ENCODE measurements around the gene ZNF836. TPM values are rescaled to one million over a fixed set of nuclear protein-coding genes. Genes with fewer than 3 reads are reported as not detected.

ZNF836 gene
- total RNA-seq, 1 donor from 2014 or later = 6.3 TPM

GRCh38 chr19:52196256-52196967 lies 25.0 kb upstream of the ZNF836 start:
- Mint-ChIP-seq H3K27me3 (no peaks in the 10 kb centered on the region), H3K4me3 (no peak overlapping the region), H3K36me3 (ENCODE audit: low read depth) (peaks cover 64% of the 10 kb centered on the region), H3K27ac (no peak overlapping the region), H3K9me3 (no peaks in the 10 kb centered on the region), H3K4me1 (peaks cover 21% of the 10 kb centered on the region)
- intact Hi-C loops (cut with micrococcal nuclease) = no loop called here
- no peak for DNase-seq

- Mint-ChIP-seq H3K27me3 (no peaks in the 10 kb centered on the region), H3K9me3 (no peaks in the 10 kb centered on the region), H3K27ac (peak overlapping the region; percentile 48), H3K4me1 (peaks cover 29% of the 10 kb centered on the region), H3K36me3 (ENCODE audit: low read depth) (peaks cover 48% of the 10 kb centered on the region), H3K4me3 (peak overlapping the region; percentile 97)
- no peak for DNase-seq
- intact Hi-C loops (cut with micrococcal nuclease) = loop anchor here (5.0 kb wide), 1 partner anchor 35 kb away; no protein-coding TSS in a partner anchor
Observed at GRCh38 chr19:52191951-52192350, 20.5 kb upstream of the ZNF836 start.

GRCh38 chr19:52191389-52191788 lies 20.0 kb upstream of the ZNF836 start:
- intact Hi-C loops (cut with micrococcal nuclease) = loop anchor here (5.0 kb wide), 1 partner anchor 36 kb away; no protein-coding TSS in a partner anchor
- H3K27me3 Mint-ChIP-seq = no peaks in the 10 kb centered on the region
- H3K27ac Mint-ChIP-seq = peak overlapping the region; percentile 48
- H3K4me1 Mint-ChIP-seq = peaks cover 29% of the 10 kb centered on the region
- peaks cover 44% of the 10 kb centered on the region for H3K36me3 Mint-ChIP-seq (ENCODE audit: low read depth)
- no peak for DNase-seq
- H3K4me3 Mint-ChIP-seq = peak overlapping the region; percentile 97
- H3K9me3 Mint-ChIP-seq = no peaks in the 10 kb centered on the region

GRCh38 chr19:52190487-52191293 lies 19.3 kb upstream of the ZNF836 start:
- Mint-ChIP-seq H3K4me1 (peaks cover 29% of the 10 kb centered on the region), H3K27me3 (no peaks in the 10 kb centered on the region), H3K27ac (peak overlapping the region; percentile 99), H3K4me3 (peak overlapping the region; percentile 97), H3K9me3 (no peaks in the 10 kb centered on the region), H3K36me3 (ENCODE audit: low read depth) (peaks cover 38% of the 10 kb centered on the region)
- intact Hi-C loops (cut with micrococcal nuclease) = loop anchor here (1.0 to 5.0 kb wide), 2 partner anchors 37 to 79 kb away; partner anchors contain the start of gene ZNF766
- DNase-seq = no peak

GRCh38 chr19:52189735-52190486 lies 18.5 kb upstream of the ZNF836 start, which contains the start of gene PPP2R1A:
PPP2R1A (plus strand) TSS chr19:52190052; CDS start chr19:52190097, 45 bp downstream.
- Mint-ChIP-seq H3K36me3 (ENCODE audit: low read depth) (peaks cover 32% of the 10 kb centered on the region), H3K27me3 (no peaks in the 10 kb centered on the region), H3K4me1 (peaks cover 29% of the 10 kb centered on the region), H3K4me3 (peak within 1 kb of the TSS; percentile 97), H3K27ac (peak within 1 kb of the TSS; percentile 99), H3K9me3 (no peaks in the 10 kb centered on the region)
- DNase-seq = peak; percentile 99
- intact Hi-C loops (cut with micrococcal nuclease) = loop anchor here (1.0 to 5.0 kb wide), 7 partner anchors 19 to 486 kb away; partner anchors contain the start of genes ZNF614, ZNF766 and ZNF836

- H3K9me3 Mint-ChIP-seq = no peaks in the 10 kb centered on the region
- DNase-seq = no peak
- peak overlapping the region; percentile 99 for H3K27ac Mint-ChIP-seq
- H3K4me1 Mint-ChIP-seq = peaks cover 25% of the 10 kb centered on the region
- peak overlapping the region; percentile 97 for H3K4me3 Mint-ChIP-seq
- peaks cover 24% of the 10 kb centered on the region for H3K36me3 Mint-ChIP-seq (ENCODE audit: low read depth)
- intact Hi-C loops (cut with micrococcal nuclease) = loop anchor here (1.0 kb wide), 5 partner anchors 18 to 485 kb away; partner anchors contain the start of genes ZNF614 and ZNF836
- H3K27me3 Mint-ChIP-seq = no peaks in the 10 kb centered on the region
Observed at GRCh38 chr19:52188822-52189734, 17.7 kb upstream of the ZNF836 start.

GRCh38 chr19:52187407-52187806 lies 16.0 kb upstream of the ZNF836 start:
- Mint-ChIP-seq H3K4me3 (no peak overlapping the region), H3K4me1 (peaks cover 19% of the 10 kb centered on the region), H3K36me3 (ENCODE audit: low read depth) (peaks cover 12% of the 10 kb centered on the region), H3K9me3 (no peaks in the 10 kb centered on the region), H3K27ac (no peak overlapping the region), H3K27me3 (no peaks in the 10 kb centered on the region)
- intact Hi-C loops (cut with micrococcal nuclease) = no loop called here
- DNase-seq = no peak

GRCh38 chr19:52176574-52176973 lies 5.2 kb upstream of the ZNF836 start:
- Mint-ChIP-seq H3K4me1 (peaks cover 5% of the 10 kb centered on the region), H3K4me3 (no peak overlapping the region), H3K36me3 (ENCODE audit: low read depth) (no peaks in the 10 kb centered on the region), H3K27ac (no peak overlapping the region), H3K27me3 (no peaks in the 10 kb centered on the region), H3K9me3 (peaks cover 15% of the 10 kb centered on the region)
- intact Hi-C loops (cut with micrococcal nuclease) = no loop called here
- no peak for DNase-seq

- peaks cover 21% of the 10 kb centered on the region for H3K9me3 Mint-ChIP-seq
- peaks cover 19% of the 10 kb centered on the region for H3K4me1 Mint-ChIP-seq
- no peaks in the 10 kb centered on the region for H3K27me3 Mint-ChIP-seq
- H3K27ac Mint-ChIP-seq = peak overlapping the region; percentile 94
- no peak for DNase-seq
- H3K36me3 Mint-ChIP-seq (ENCODE audit: low read depth) = peaks cover 33% of the 10 kb centered on the region
- H3K4me3 Mint-ChIP-seq = peak overlapping the region; percentile 93
- intact Hi-C loops (cut with micrococcal nuclease) = no loop called here
Observed at GRCh38 chr19:52172347-52172746, 926 bp upstream of the ZNF836 start.

- H3K27ac Mint-ChIP-seq = peak overlapping the region; percentile 94
- peaks cover 38% of the 10 kb centered on the region for H3K36me3 Mint-ChIP-seq (ENCODE audit: low read depth)
- peaks cover 11% of the 10 kb centered on the region for H3K9me3 Mint-ChIP-seq
- H3K27me3 Mint-ChIP-seq = no peaks in the 10 kb centered on the region
- intact Hi-C loops (cut with micrococcal nuclease) = loop anchor here (1.0 kb wide), 2 partner anchors 18 to 31 kb away; no protein-coding TSS in a partner anchor
- H3K4me1 Mint-ChIP-seq = peaks cover 19% of the 10 kb centered on the region
- peak overlapping the region; percentile 93 for H3K4me3 Mint-ChIP-seq
- DNase-seq = no peak
Observed at GRCh38 chr19:52170863-52171320, 529 bp downstream of the ZNF836 start.

GRCh38 chr19:52170304-52170703 lies 1.1 kb downstream of the ZNF836 start:
- Mint-ChIP-seq H3K27me3 (no peaks in the 10 kb centered on the region), H3K4me3 (peak overlapping the region; percentile 93), H3K4me1 (peaks cover 19% of the 10 kb centered on the region), H3K9me3 (peaks cover 13% of the 10 kb centered on the region), H3K36me3 (ENCODE audit: low read depth) (peaks cover 42% of the 10 kb centered on the region), H3K27ac (peak overlapping the region; percentile 94)
- intact Hi-C loops (cut with micrococcal nuclease) = no loop called here
- peak; percentile 68 for DNase-seq

GRCh38 chr19:52155596-52156359 lies 15.6 kb downstream of the ZNF836 start:
- DNase-seq = no peak
- Mint-ChIP-seq H3K27ac (no peak overlapping the region), H3K4me1 (no peaks in the 10 kb centered on the region), H3K27me3 (no peaks in the 10 kb centered on the region), H3K36me3 (ENCODE audit: low read depth) (peaks cover 71% of the 10 kb centered on the region), H3K4me3 (no peak overlapping the region), H3K9me3 (peaks cover 51% of the 10 kb centered on the region)
- intact Hi-C loops (cut with micrococcal nuclease) = no loop called here
